ENCODE data around the gene COPG2. TPM values are rescaled to one million over a fixed set of nuclear protein-coding genes. Genes with fewer than 3 reads are reported as not detected.

Gene COPG2
- total and polyA plus RNA-seq, 2 donors (not counting 1 experiment from before 2014, with no cell fraction given) = 47.8 to 52.4 TPM

DNA sequence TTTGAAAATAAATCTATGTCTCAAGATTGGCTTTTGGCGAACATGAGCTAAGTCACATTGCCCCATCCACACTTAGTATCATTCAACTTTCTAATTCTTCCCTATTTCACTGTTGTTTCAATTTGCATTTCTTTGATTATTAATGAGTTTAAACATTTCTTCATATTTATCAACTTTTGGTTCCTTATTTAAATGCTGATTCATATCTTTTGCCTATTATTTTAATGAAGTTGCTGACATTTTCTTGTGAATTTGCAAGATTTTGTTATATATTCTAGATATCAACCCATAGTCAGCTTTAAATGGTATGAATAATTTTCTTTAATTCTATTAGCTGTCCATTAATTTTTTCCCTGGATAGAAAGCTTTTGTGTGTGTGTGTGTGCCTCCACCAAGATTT, 32.2 kb upstream of the COPG2 start:
- Histone ChIP-seq H3K9me3 (ENCODE audit: control insufficient read depth, insufficient read depth, low read depth, low read length) (no peaks in the 10 kb centered on the region), H3K27me3 (ENCODE audit: control insufficient read depth, insufficient read depth, low read length) (peaks cover 3% of the 10 kb centered on the region), H3K36me3 (ENCODE audit: control insufficient read depth, insufficient read depth, low read length) (no peaks in the 10 kb centered on the region), H3K4me1 (ENCODE audit: control insufficient read depth, extremely low read depth, insufficient read depth, low read length) (no peaks in the 10 kb centered on the region), H4K20me1 (ENCODE audit: control insufficient read depth, extremely low read depth, insufficient read depth, low read length) (no peaks in the 10 kb centered on the region), H3K4me2 (ENCODE audit: extremely low read depth, insufficient read depth, low read length) (no peak overlapping the region), H3K79me2 (ENCODE audit: control insufficient read depth, insufficient read depth, low read length) (no peaks in the 10 kb centered on the region), H3K4me3 (replicated peaks in 1 of 4; ENCODE audit: control extremely low read depth in 1 of 4, insufficient read depth in 1 of 4, low read depth in 3 of 4, low read length in 4 of 4) (no peak overlapping the region), H3K27ac (ENCODE audit: insufficient read depth, low read length) (no peak overlapping the region), H2AFZ (ENCODE audit: low read length) (no peak overlapping the region), H3K9ac (ENCODE audit: insufficient read depth, low read length) (no peak overlapping the region)
- TF ChIP-seq, protein P1, sequence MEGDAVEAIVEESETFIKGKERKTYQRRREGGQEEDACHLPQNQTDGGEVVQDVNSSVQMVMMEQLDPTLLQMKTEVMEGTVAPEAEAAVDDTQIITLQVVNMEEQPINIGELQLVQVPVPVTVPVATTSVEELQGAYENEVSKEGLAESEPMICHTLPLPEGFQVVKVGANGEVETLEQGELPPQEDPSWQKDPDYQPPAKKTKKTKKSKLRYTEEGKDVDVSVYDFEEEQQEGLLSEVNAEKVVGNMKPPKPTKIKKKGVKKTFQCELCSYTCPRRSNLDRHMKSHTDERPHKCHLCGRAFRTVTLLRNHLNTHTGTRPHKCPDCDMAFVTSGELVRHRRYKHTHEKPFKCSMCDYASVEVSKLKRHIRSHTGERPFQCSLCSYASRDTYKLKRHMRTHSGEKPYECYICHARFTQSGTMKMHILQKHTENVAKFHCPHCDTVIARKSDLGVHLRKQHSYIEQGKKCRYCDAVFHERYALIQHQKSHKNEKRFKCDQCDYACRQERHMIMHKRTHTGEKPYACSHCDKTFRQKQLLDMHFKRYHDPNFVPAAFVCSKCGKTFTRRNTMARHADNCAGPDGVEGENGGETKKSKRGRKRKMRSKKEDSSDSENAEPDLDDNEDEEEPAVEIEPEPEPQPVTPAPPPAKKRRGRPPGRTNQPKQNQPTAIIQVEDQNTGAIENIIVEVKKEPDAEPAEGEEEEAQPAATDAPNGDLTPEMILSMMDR (conservative IDR thresholded peaks at IDR 0.05 in 1 of 2, IDR thresholded peaks at IDR 0.05 in 1 of 2; ENCODE audit: low read depth in 1 of 2, low read length in 2 of 2) = no peak
- no peak for TF ChIP-seq EZH2 (IDR thresholded peaks at IDR 0.05; ENCODE audit: low read length, missing control alignments)
- DNase-seq (ENCODE audit: low read depth in 2 of 2) = no peak

DNA sequence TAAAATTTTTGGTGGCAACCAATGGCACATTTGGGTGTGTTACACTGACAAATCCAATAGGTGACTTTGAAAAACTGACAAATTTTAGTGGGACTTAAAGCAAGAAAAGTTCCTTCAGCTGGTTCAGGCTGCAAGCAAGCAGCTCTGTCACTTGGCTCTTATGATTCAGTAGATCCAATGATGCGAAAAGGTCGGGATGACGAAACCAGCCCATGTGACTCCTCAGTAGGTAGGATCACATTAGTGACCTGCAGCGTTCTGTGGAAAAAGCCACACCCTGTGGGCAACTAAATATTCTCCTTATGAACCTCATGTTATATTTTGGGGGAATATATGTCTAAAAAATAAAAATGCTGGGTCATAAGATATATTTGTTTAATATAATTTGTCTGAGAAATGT, 31.1 kb upstream of the COPG2 start:
- Histone ChIP-seq H4K20me1 (ENCODE audit: control insufficient read depth, extremely low read depth, insufficient read depth, low read length) (no peaks in the 10 kb centered on the region), H3K9ac (ENCODE audit: insufficient read depth, low read length) (no peak overlapping the region), H3K4me1 (ENCODE audit: control insufficient read depth, extremely low read depth, insufficient read depth, low read length) (no peaks in the 10 kb centered on the region), H3K27me3 (ENCODE audit: control insufficient read depth, insufficient read depth, low read length) (peaks cover 3% of the 10 kb centered on the region), H3K9me3 (ENCODE audit: control insufficient read depth, insufficient read depth, low read depth, low read length) (no peaks in the 10 kb centered on the region), H3K4me2 (ENCODE audit: extremely low read depth, insufficient read depth, low read length) (no peak overlapping the region), H2AFZ (ENCODE audit: low read length) (no peak overlapping the region), H3K36me3 (ENCODE audit: control insufficient read depth, insufficient read depth, low read length) (no peaks in the 10 kb centered on the region), H3K4me3 (replicated peaks in 1 of 4; ENCODE audit: control extremely low read depth in 1 of 4, insufficient read depth in 1 of 4, low read depth in 3 of 4, low read length in 4 of 4) (no peak overlapping the region), H3K79me2 (ENCODE audit: control insufficient read depth, insufficient read depth, low read length) (no peaks in the 10 kb centered on the region), H3K27ac (ENCODE audit: insufficient read depth, low read length) (no peak overlapping the region)
- no peak for DNase-seq (ENCODE audit: low read depth in 2 of 2)
- TF ChIP-seq EZH2 (IDR thresholded peaks at IDR 0.05; ENCODE audit: low read length, missing control alignments) = no peak
- TF ChIP-seq, protein P1 (conservative IDR thresholded peaks at IDR 0.05 in 1 of 2, IDR thresholded peaks at IDR 0.05 in 1 of 2; ENCODE audit: low read depth in 1 of 2, low read length in 2 of 2) = no peak

DNA sequence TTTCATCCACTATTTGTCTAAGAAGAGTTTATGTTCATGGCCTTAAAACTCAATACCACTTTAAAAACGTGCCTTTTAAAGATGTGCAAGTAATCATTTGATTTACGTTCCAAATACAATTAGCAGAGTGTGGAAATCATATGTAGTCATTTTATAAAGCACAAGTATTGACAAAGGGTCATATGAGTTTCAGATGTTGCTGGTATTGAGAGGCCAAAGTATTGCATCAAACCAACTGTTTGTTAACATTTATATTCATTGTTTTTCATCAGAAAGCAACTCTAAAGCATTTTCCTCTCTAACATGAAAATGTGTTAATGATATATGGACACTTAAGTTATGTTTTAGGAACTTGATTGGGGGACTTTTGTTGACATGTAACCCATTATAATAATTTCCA, 29.3 kb upstream of the COPG2 start:
- no peaks in the 10 kb centered on the region for H3K36me3 ChIP-seq (ENCODE audit: control insufficient read depth, insufficient read depth, low read length)
- H3K27ac ChIP-seq (ENCODE audit: insufficient read depth, low read length) = no peak overlapping the region
- H3K27me3 ChIP-seq (ENCODE audit: control insufficient read depth, insufficient read depth, low read length) = peaks cover 3% of the 10 kb centered on the region
- H3K9ac ChIP-seq (ENCODE audit: insufficient read depth, low read length) = no peak overlapping the region
- H3K4me1 ChIP-seq (ENCODE audit: control insufficient read depth, extremely low read depth, insufficient read depth, low read length) = no peaks in the 10 kb centered on the region
- H3K4me2 ChIP-seq (ENCODE audit: extremely low read depth, insufficient read depth, low read length) = no peak overlapping the region
- H3K79me2 ChIP-seq (ENCODE audit: control insufficient read depth, insufficient read depth, low read length) = no peaks in the 10 kb centered on the region
- no peak overlapping the region for H2AFZ ChIP-seq (ENCODE audit: low read length)
- TF ChIP-seq, protein P1 (conservative IDR thresholded peaks at IDR 0.05 in 1 of 2, IDR thresholded peaks at IDR 0.05 in 1 of 2; ENCODE audit: low read depth in 1 of 2, low read length in 2 of 2) = no peak
- TF ChIP-seq EZH2 (IDR thresholded peaks at IDR 0.05; ENCODE audit: low read length, missing control alignments) = no peak
- no peak for DNase-seq (ENCODE audit: low read depth in 2 of 2)
- H3K9me3 ChIP-seq (ENCODE audit: control insufficient read depth, insufficient read depth, low read depth, low read length) = no peaks in the 10 kb centered on the region
- H3K4me3 ChIP-seq (replicated peaks in 1 of 4; ENCODE audit: control extremely low read depth in 1 of 4, insufficient read depth in 1 of 4, low read depth in 3 of 4, low read length in 4 of 4) = no peak overlapping the region
- H4K20me1 ChIP-seq (ENCODE audit: control insufficient read depth, extremely low read depth, insufficient read depth, low read length) = no peaks in the 10 kb centered on the region

Measured in fibroblast of lung (primary cell).